Body of pancreas (tissue), 4 donors: ENCODE results near the gene STRBP.

Experiments
- POLR2A ChIP-seq, 3 donors: fragments of 450-650 bp; IDR thresholded peaks; one replicate each; pipeline ENCODE4 v1.6.1; 2016; ENCODE audit warnings: antibody characterized with exemption in 3 of 3, mild to moderate bottlenecking in 2 of 3
- TF ChIP-seq, protein P1 (sequence below), 7 experiments: fragments of 450-650 bp in 4 of 7; fragments of 200-600 bp in 3 of 7; sonication (generic) in 3 of 7; IDR thresholded peaks; one replicate each; pipeline ENCODE4 v1.5.1; 2016 to 2019; ENCODE audit warnings: antibody characterized with exemption in 7 of 7

- TF ChIP-seq POLR2A (IDR thresholded peaks at IDR 0.05) = no peak
- TF ChIP-seq, protein P1, sequence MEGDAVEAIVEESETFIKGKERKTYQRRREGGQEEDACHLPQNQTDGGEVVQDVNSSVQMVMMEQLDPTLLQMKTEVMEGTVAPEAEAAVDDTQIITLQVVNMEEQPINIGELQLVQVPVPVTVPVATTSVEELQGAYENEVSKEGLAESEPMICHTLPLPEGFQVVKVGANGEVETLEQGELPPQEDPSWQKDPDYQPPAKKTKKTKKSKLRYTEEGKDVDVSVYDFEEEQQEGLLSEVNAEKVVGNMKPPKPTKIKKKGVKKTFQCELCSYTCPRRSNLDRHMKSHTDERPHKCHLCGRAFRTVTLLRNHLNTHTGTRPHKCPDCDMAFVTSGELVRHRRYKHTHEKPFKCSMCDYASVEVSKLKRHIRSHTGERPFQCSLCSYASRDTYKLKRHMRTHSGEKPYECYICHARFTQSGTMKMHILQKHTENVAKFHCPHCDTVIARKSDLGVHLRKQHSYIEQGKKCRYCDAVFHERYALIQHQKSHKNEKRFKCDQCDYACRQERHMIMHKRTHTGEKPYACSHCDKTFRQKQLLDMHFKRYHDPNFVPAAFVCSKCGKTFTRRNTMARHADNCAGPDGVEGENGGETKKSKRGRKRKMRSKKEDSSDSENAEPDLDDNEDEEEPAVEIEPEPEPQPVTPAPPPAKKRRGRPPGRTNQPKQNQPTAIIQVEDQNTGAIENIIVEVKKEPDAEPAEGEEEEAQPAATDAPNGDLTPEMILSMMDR (IDR thresholded peaks at IDR 0.05) = no peak
Observed at GRCh38 chr9:123310551-123311249, 42.3 kb upstream of the STRBP start.
